DMS153 treated with DMSO at 0.1 percent for 48 hours (cell line): ENCODE results near the gene BMP5.

ENCODE experiments used
- DNase-seq: peaks from one replicate; lab custom pipeline; 2025; ENCODE audit not compliant: unreplicated experiment; lab: John Stamatoyannopoulos, UW

The BMP5 gene

DNA sequence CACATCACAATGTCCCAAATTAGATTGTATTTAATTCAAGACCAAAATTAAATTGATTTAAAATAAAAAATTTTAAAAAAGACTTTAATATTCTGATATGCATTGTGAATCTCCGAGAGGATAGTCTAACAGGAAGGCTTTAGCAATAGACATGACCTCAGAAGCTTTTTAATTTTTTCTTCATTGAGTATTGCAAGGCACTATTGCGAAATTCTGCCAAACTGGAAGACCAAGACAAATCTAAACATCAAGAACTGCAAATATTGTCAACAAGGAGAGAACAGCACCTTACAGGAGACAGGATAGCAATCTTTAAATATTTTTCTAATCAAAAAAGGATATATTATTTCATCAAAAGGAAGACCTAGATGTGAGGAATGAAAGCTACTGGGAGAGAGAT is 56.9 kb downstream of the BMP5 start:
- DNase-seq, result no peak

- no peak for DNase-seq
These were observed 62.9 kb downstream of the BMP5 start for GRCh38 chr6:55812509-55812908.

DNA sequence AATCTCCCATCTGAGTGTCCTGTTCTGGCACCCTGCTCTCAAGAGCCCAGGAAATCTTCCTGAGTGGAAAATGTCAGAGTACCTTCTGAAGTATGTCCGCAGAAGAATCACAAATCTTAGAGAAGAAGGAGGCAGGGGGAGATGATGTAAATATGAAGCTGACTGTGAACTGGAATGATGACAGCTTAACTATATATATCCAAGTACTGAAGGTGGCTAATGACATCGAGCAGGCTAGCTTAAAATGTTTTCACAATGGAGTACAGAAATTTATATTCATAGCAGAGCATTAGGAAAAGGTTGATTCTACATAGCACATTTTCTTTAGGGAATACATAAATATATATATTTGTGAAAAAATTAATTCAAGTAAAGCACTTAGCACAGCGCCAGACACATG is 64.3 kb downstream of the BMP5 start:
- DNase-seq, result no peak

DNA sequence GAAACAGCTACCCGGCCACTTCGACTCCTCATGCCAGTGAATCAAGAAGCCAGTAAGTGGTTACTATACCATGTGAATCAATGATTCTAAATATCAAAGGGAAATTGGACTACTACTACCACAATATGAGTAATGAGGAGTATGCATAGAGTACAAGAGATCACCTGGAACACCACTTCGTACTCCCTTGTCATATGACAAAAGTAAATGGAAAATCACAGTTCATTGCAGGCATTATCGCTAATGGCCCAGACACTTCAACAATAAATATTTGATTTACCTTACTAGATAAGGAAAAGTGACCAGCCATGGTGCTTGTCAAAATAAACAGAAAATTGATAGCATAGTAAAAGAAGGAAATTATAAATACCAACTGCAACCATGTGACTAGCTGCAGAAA is 73.1 kb downstream of the BMP5 start:
- DNase-seq, result no peak

DNA sequence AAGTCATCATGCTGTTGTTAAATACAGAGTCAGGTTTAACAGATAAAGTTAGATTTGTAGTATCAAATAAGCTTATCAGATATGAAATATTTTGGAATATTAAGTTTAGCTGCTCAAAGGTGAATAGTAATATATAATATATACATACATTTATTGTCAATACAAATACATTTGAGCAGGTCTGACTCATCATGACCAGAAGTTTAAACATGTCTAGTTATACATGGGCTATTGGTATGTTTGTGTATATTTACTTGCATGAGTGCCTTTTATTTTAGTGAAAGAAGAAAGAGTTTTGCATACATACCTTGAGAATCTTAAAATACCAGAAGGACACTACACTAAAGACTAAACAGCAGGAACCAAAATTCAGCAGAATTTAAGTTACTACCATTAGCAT is 76.8 kb downstream of the BMP5 start:
- no peak for DNase-seq

DNA sequence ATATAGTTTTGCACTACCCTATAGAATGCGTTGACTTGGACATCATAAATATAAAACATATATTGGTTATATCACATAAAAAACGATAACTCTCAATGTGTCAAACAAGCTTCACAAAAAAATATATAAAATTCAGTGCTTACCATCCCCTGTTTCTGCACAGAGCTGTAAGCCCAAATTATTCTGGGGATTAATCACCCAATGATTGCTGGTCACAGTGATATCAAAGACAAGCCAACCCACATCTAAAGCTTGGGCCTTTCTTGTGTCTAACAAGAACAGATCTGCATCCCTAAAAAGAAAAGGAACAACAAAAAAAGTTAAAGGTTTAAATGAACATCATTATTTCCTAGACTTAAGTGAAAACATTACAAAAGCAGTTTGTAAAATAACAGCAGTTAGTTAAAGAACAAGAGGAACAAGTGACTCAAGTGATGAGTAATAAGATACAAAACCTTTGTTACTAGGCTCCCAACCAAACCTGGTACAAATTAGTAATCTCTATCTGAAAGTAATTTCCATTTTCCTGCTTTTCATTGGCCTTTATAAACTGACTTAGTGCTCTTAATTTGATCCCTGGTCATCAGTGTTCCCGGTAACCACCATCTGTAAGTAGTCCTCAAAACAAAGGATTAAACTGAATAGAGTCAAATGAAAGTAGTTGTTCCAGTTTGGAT is 81.1 kb downstream of the BMP5 start:
- DNase-seq, result no peak

GRCh38 chr6:55785273-55785672 is 90.1 kb downstream of the BMP5 start:
- no peak for DNase-seq

- DNase-seq, result no peak
These were observed 93.1 kb downstream of the BMP5 start for GRCh38 chr6:55782275-55782674.

GRCh38 chr6:55778705-55779104 is 96.7 kb downstream of the BMP5 start:
- DNase-seq, result no peak

- no peak for DNase-seq
These were observed 97.9 kb downstream of the BMP5 start for GRCh38 chr6:55777469-55777868.

GRCh38 chr6:55776113-55776512 is 99.3 kb downstream of the BMP5 start:
- no peak for DNase-seq

DNA sequence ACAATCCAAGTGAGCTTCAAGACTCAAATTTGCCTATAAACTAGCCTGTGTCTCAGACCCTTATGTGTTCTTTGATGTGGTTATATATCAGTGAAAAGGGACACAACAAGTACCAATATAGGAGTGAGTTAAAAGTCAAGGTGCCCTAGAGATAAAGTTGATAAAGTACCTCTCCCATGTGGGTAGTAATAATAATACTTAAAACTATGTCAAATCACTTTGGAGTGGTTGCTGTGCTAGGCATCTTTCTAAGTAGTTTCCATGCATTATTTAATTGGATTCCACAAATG is 100.4 kb downstream of the BMP5 start:
- no peak for DNase-seq

- DNase-seq, result no peak
These were observed 100.9 kb downstream of the BMP5 start for GRCh38 chr6:55774286-55775028.

DNA sequence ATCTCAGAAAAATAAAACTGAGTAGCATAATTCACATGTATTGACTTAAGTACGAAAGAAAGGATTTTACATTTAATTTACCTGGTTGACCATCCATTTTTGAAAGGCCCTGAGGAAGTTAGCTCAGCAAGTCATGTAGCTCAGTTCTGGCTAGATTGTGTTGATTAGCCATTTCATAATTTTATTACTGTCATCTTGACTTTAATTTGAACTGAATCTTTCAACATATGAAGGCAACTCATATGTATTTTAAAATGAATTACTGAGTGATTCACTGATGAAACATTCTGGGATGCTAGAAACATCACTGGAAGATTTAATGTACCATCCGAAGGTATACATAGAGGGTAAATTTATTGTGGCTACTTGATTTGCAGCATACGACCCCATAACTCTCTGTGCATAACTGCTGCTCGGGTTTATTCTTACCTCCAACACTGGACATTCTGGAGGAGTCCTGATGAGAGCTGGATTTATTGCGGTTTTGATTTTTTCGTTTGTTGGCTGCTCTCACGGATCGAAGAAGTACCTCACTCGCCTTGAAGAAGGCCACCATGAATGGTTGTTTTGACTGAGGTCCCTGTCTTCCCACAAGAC is 101.7 kb downstream of the BMP5 start:
- DNase-seq, result no peak

DNA sequence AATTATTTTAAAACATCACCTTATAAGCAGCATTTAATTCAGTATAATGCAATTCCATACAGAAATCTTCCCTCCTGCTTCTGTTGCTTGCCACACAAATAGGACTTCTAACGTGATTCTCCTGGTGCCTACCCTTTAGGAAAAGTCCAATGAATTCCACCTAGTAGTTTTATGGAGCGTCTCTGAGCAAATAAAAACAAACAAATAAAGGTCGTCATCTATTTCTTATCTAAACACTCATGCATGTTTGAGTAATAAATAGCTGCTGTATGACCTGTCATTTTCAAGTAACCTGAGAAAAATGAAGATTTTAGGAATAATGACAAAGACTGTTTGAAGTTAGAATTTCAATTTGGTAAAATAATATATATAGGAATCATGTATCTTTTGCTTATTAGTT is 102.7 kb downstream of the BMP5 start:
- DNase-seq, result no peak

DNA sequence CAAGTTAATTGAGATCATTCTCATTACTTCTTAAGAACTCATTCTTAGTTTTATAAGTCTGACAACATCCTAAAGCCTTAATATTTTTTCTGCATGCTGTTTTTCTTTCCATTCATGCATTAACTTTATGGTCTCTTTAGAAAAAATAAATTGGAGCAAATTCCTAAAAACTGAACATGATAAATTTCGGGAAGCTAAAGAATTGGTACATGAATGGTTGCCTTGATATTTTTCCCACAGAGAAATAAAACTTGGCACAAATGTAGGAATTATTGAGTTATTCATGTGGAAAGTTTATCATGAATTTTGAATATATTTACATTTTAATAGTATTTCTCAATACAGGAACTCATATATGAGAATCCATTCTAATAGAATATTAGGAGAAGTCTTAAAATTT is 115.9 kb downstream of the BMP5 start:
- DNase-seq, result no peak

- DNase-seq, result no peak
These were observed 117.0 kb downstream of the BMP5 start for GRCh38 chr6:55758156-55758937.

DNA sequence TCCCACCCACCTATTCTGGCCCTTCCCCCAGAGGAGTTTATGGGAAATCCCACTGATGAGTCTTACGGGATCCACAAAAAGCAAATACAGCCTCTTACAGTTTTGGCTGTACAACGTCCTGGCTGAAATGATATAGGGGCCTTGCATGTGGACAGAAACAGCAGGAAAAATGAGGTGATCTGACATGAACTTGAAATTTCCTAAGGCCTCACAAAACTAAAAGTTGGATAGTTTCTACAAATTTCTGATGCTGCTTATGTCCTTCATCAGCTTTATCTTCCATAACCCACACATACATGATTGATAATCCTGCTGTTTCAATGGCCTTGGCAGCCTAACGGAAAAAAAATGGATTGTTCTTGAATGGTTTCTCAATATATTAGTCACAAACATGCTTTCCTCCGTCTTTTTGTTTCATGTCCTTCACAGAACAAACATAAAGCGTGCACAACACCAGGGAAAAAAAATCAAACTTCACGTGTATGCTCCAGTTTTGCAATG is 118.8 kb downstream of the BMP5 start:
- DNase-seq, result no peak

DNA sequence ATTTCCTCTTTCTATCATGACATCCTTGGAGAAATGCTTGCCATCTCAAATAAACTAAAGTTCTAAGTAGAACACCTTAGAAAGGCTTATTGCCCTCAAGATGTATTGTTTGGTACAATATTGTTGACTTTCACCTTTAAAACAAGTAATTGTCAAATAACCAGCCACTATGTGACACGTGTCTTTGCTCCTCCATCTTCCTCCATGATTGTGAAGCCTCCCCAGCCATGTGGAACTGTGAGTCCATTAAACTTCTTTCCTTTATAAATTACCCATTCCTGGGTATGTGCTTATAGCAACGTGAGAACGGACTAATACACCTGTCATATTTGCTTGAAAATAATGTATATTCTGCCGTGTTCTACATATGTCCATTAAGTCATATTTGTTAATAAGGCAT is 126.5 kb downstream of the BMP5 start:
- DNase-seq, result no peak

DNA sequence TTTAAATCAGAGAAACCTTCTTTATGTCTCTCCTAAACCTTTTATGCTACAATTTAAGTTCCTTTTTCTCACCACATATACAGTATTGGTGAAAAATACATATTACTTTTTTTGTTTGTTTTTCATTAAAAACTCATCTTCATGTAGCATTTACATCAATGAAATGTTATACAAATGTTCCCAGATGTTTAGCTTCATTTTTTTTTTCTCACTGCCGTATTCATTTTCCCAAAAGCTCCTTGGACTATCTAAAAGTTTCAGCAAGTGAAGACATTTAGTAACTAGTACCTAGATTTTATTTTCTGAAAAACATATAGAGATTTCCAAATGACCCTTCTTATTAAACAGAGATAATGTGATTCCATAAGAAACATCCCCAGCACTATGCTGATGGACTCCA is 128.9 kb downstream of the BMP5 start:
- DNase-seq, result no peak

DNA sequence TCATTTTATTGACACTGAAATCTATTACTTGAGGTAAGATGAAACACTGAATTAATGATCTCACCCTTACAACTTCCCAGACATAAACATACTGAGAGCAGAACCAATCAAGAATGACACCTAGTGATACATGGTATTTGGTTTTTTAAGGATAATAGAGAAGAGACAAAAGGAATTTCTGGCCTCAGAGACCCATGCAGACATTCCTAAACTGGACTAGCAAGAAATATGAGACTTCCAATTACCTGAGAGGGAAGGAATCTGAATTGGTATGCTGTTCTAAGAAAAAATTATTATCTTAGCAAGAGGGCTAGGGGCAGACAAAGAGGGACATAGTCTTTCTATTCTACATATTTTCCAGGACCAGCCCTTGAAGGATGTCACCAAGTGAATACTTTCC is 141.1 kb downstream of the BMP5 start:
- DNase-seq, result no peak

DNA sequence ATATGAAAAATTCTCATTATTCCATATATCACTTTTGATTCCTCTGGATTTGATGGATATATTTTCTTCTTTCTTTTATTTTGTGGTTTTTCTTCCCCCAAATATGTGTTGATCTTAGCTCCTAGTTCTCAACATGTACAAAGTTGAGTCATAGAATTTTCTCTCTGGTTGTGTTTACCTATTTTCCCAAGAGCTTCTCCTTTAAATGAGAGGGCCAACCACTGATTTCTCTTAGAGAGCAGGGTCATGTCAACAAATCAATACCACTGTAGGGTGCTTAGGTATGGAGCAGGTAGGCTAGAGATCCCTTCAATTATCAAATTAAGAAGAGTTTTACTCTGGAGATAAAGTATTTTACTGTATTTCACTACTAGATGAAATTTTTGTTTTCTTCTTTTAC is 145.7 kb downstream of the BMP5 start:
- no peak for DNase-seq
